IMR-90 (cell line): ENCODE data around the gene TAOK1. TPM values are rescaled to one million over a fixed set of nuclear protein-coding genes. Genes with fewer than 3 reads are reported as not detected.

ENCODE experiments used
- ATAC-seq: fragments of 200-7000 bp; cut with Tn5 transposase; 2 replicates; pipeline ENCODE4 v1.9.1; 2020; ENCODE audit warnings: low read depth, mild to moderate bottlenecking, moderate library complexity
- BruUV-seq: library from RNA; stranded (reverse); fragments of 400-500 nt; replicated peaks from 2 replicates; lab custom pipeline; 2021; lab: Mats Ljungman, UMichigan
- CTCF ChIA-PET: fragments of 300-600 bp; formaldehyde crosslinking; extraction: SDS; loops from one replicate; lab custom pipeline; 2021; ENCODE audit warnings: antibody characterized with exemption; lab: Yijun Ruan, JAX
- POLR2A ChIA-PET: fragments of 300-600 bp; sonication (Branson Sonifier 250); formaldehyde crosslinking; loops from one replicate; lab custom pipeline; 2022; ENCODE audit warnings: antibody characterized with exemption; ENCODE audit not compliant: unreplicated experiment; lab: Charles Lee
- DNase-seq: peaks from one replicate; pipeline ENCODE4 v3.0.0; 2013
- H2AFZ ChIP-seq: replicated peaks from 2 replicates; pipeline ENCODE3; 2013; ENCODE audit warnings: low read length, mild to moderate bottlenecking; ENCODE audit not compliant: poor library complexity
- H2AK5ac ChIP-seq: 2 replicates; pipeline ENCODE4 v1.6.1; 2013; ENCODE audit warnings: low read depth, low read length, inconsistent platforms
- H2AK9ac ChIP-seq: replicated peaks from 2 replicates; pipeline ENCODE3; 2013; ENCODE audit warnings: mild to moderate bottlenecking, low read depth, low read length, moderate library complexity; ENCODE audit not compliant: poor library complexity
- H2BK120ac ChIP-seq: 2 replicates; pipeline ENCODE4 v1.6.1; 2013; ENCODE audit warnings: low read depth, low read length, inconsistent platforms
- H2BK15ac ChIP-seq: 3 replicates; pipeline ENCODE4 v1.6.1; 2013; ENCODE audit warnings: low read depth, low read length, inconsistent platforms
- H2BK20ac ChIP-seq: 2 replicates; pipeline ENCODE4 v1.6.1; 2013; ENCODE audit warnings: low read depth, mild to moderate bottlenecking, inconsistent platforms, low read length, moderate library complexity
- H2BK5ac ChIP-seq: 2 replicates; pipeline ENCODE4 v1.6.1; 2013; ENCODE audit warnings: mild to moderate bottlenecking, low read depth, low read length, inconsistent platforms; ENCODE audit not compliant: poor library complexity, severe bottlenecking
- H3K14ac ChIP-seq: replicated peaks from 2 replicates; pipeline ENCODE4 v1.6.1; 2013; ENCODE audit warnings: low read depth, low read length, inconsistent platforms
- H3K18ac ChIP-seq: 2 replicates; pipeline ENCODE4 v1.6.1; 2013; ENCODE audit warnings: low read depth, low read length, control low read depth
- H3K23ac ChIP-seq: 2 replicates; pipeline ENCODE4 v1.6.1; 2013; ENCODE audit warnings: low read depth, low read length, inconsistent platforms
- H3K27ac ChIP-seq: 2 replicates; pipeline ENCODE4 v1.5.1; 2013; ENCODE audit warnings: mild to moderate bottlenecking, control low read depth, low read length; ENCODE audit not compliant: insufficient read depth
- H3K27me3 ChIP-seq: 2 replicates; pipeline ENCODE4 v1.6.1; 2013; ENCODE audit warnings: low read length; ENCODE audit not compliant: control insufficient read depth, insufficient read depth
- H3K36me3 ChIP-seq: 2 replicates; pipeline ENCODE4 v1.6.1; 2013; ENCODE audit warnings: low read length, mixed read lengths; ENCODE audit not compliant: control insufficient read depth, insufficient read depth
- H3K4ac ChIP-seq: 2 replicates; pipeline ENCODE4 v1.6.1; 2013; ENCODE audit warnings: low read depth, low read length, inconsistent platforms
- H3K4me1 ChIP-seq: 2 replicates; pipeline ENCODE4 v1.6.1; 2013; ENCODE audit warnings: low read length, mixed read lengths; ENCODE audit not compliant: control insufficient read depth, insufficient read depth
- H3K4me2 ChIP-seq: 2 replicates; pipeline ENCODE4 v1.6.1; 2013; ENCODE audit warnings: low read depth, mild to moderate bottlenecking, control low read depth, low read length, moderate library complexity
- H3K4me3 ChIP-seq: 2 replicates; pipeline ENCODE4 v1.5.1; 2013; ENCODE audit warnings: low read depth, mild to moderate bottlenecking, control low read depth, low read length, moderate library complexity; ENCODE audit not compliant: insufficient read depth
- H3K56ac ChIP-seq: 2 replicates; pipeline ENCODE4 v1.6.1; 2013; ENCODE audit warnings: low read length, inconsistent platforms; ENCODE audit not compliant: insufficient read depth; ENCODE audit errors: extremely low read depth
- H3K79me1 ChIP-seq, 2 experiments: 2 replicates each; pipeline ENCODE4 v1.6.1; 2013; ENCODE audit warnings: low read length in 2 of 2, inconsistent platforms in 1 of 2, low read depth in 1 of 2
- H3K9ac ChIP-seq: 2 replicates; pipeline ENCODE4 v1.6.1; 2013; ENCODE audit warnings: low read depth, low read length, control low read depth
- H3K9me1 ChIP-seq: 2 replicates; pipeline ENCODE4 v1.6.1; 2013; ENCODE audit warnings: low read length, inconsistent platforms; ENCODE audit not compliant: insufficient read depth
- H3K9me3 ChIP-seq: 2 replicates; pipeline ENCODE4 v1.6.1; 2013; ENCODE audit warnings: low read length; ENCODE audit not compliant: control insufficient read depth, insufficient read depth
- H4K20me1 ChIP-seq: 2 replicates; pipeline ENCODE4 v1.6.1; 2013; ENCODE audit warnings: low read length, inconsistent platforms; ENCODE audit not compliant: insufficient read depth
- H4K5ac ChIP-seq: 2 replicates; pipeline ENCODE4 v1.6.1; 2013; ENCODE audit warnings: mild to moderate bottlenecking, low read depth, low read length, control low read depth
- H4K8ac ChIP-seq, 2 experiments: 2 replicates each; pipeline ENCODE4 v1.6.1; 2013; ENCODE audit warnings: low read depth in 2 of 2, low read length in 2 of 2, control low read depth in 1 of 2, inconsistent platforms in 1 of 2
- H4K91ac ChIP-seq: 2 replicates; pipeline ENCODE4 v1.6.1; 2013; ENCODE audit warnings: low read depth, low read length, inconsistent platforms; ENCODE audit not compliant: insufficient read depth
- BHLHE40 ChIP-seq: fragments of 150-350 bp; IDR thresholded peaks from 2 replicates; pipeline ENCODE4 v1.6.1; 2016; ENCODE audit warnings: mild to moderate bottlenecking, low read depth, low read length
- MXI1 ChIP-seq: IDR thresholded peaks from 2 replicates; pipeline ENCODE4 v1.6.1; 2012; ENCODE audit warnings: low read depth, mild to moderate bottlenecking, low read length, moderate library complexity, borderline replicate concordance
- NFE2L2 ChIP-seq: fragments of 150-350 bp; IDR thresholded peaks from 2 replicates; pipeline ENCODE4 v1.6.1; 2016; ENCODE audit warnings: low read depth, mild to moderate bottlenecking, low read length
- POLR2A ChIP-seq: IDR thresholded peaks from 2 replicates; pipeline ENCODE4 v1.6.1; 2012; ENCODE audit warnings: mild to moderate bottlenecking, low read depth, low read length
- RCOR1 ChIP-seq: IDR thresholded peaks from 2 replicates; pipeline ENCODE4 v1.6.1; 2012; ENCODE audit warnings: mild to moderate bottlenecking, low read length, improper control_type of control experiment; ENCODE audit not compliant: insufficient replicate concordance
- RFX5 ChIP-seq: IDR thresholded peaks from 2 replicates; pipeline ENCODE4 v1.8.0; 2012; ENCODE audit warnings: low read depth, mild to moderate bottlenecking, low read length, moderate library complexity
- WGBS, 2 experiments: methylation state at CpG; one replicate each; pipeline versions ENCODE4 v1.1.5 to v1.1.7; 2013; ENCODE audit warnings: missing lambda C conversion rate in 2 of 2; ENCODE audit not compliant: insufficient read length in 1 of 2; ENCODE audit errors: extremely low coverage in 2 of 2; 5-methylcytosine and 5-hydroxymethylcytosine counted together
- dilution Hi-C: fragments of 300-500 bp; cut with HindIII; formaldehyde crosslinking; loops from one replicate; pipeline ENCODE4 v1.14.3; 2018; ENCODE audit warnings: low sequenced_read_pairs; ENCODE audit not compliant: unreplicated experiment
- in situ Hi-C: fragments of 300-500 bp; cut with MboI; formaldehyde crosslinking; loops from 3 replicates; pipeline ENCODE4 v1.14.3; 2019; ENCODE audit warnings: low sequenced_read_pairs, inconsistent platforms, mixed read lengths
- intact Hi-C: fragments of 100-400 bp; cut with micrococcal nuclease; formaldehyde crosslinking; loops from 2 replicates; pipeline ENCODE4 v1.10.0; 2022
- polyA plus RNA-seq, 3 experiments: library from polyadenylated mRNA; depleted of rRNA; stranded (reverse); fragments of >200 nt; gene quantifications; 2 replicates each; pipeline ENCODE4 v1.2.3, GENCODE V29; 2012; ENCODE audit warnings: low replicate concordance in 1 of 3
- total RNA-seq: library from RNA; depleted of rRNA; stranded (reverse); fragments of >200 nt; gene quantifications from 2 replicates; pipeline ENCODE4 v1.2.3, GENCODE V29; 2012
- TF ChIP-seq, protein P1 (sequence below): conservative IDR thresholded peaks from 2 replicates; pipeline ENCODE4 v1.5.1; 2012; ENCODE audit warnings: mild to moderate bottlenecking, low read depth, low read length, improper control_type of control experiment
- TF ChIP-seq, protein P2 (sequence below): fragments of 150-350 bp; IDR thresholded peaks from 2 replicates; pipeline ENCODE4 v1.6.1; 2016; ENCODE audit warnings: low read depth, mild to moderate bottlenecking, low read length, moderate library complexity, borderline replicate concordance

The TAOK1 gene
- total and polyA plus RNA-seq, 2 of the 4 experiments (the other 2 are of a cell fraction) = 9.8 to 91.8 TPM

DNA sequence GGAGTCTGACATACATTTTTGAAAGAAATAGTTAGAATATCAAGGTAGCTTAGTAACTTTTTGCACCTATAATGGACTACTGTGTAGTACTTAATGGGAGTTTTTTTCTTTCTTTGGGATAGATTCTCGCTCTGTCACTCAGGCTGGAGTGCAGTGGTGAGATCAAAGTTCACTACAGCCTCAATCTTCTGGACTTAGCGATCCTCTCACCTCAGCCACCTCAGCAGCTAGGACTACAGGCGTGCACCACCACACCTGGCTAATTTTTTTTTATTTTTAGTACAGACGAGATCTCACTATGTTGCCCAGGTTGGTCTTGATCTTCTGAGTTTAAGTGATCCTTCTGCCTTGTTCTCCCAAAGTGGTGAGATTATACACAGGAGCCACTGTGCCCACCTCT is 9.5 kb downstream of the TAOK1 start:
- no peak overlapping the region for H2BK15ac ChIP-seq
- H2BK5ac ChIP-seq = no peak overlapping the region
- H2BK20ac ChIP-seq = no peak overlapping the region
- in situ Hi-C loops = no loop called here
- H3K9ac ChIP-seq = no peak overlapping the region
- peaks cover 13% of the 10 kb centered on the region for H3K36me3 ChIP-seq
- H3K4ac ChIP-seq = no peak overlapping the region
- peaks cover 8% of the 10 kb centered on the region; the same call in 1 of the 2 replicates for H3K9me1 ChIP-seq
- H4K5ac ChIP-seq = no peak overlapping the region
- POLR2A ChIA-PET = no interaction called here
- dilution Hi-C loops = no loop called here
- no peak overlapping the region for H3K23ac ChIP-seq
- H3K14ac ChIP-seq = no peak overlapping the region
- ATAC-seq (no peak), DNase-seq (no peak)
- BruUV-seq = no TSS peak
- H3K27ac ChIP-seq = no peak overlapping the region
- H3K27me3 ChIP-seq = no peaks in the 10 kb centered on the region
- no CpG with 5 or more reads among the region's 4 CpGs for WGBS, 2 experiments
- no peak overlapping the region for H2BK120ac ChIP-seq
- no peak overlapping the region for H3K18ac ChIP-seq
- H3K4me3 ChIP-seq = no peak overlapping the region
- H4K20me1 ChIP-seq = peaks cover 95% of the 10 kb centered on the region
- H2AFZ ChIP-seq = no peak overlapping the region
- intact Hi-C loops = no loop called here
- no peak overlapping the region for H2AK5ac ChIP-seq
- H3K4me2 ChIP-seq = no peak overlapping the region
- 0 out of 2 replicates have a peak, but pooled peaks cover 3% of the 10 kb centered on the region for H3K4me1 ChIP-seq
- no peak overlapping the region for H4K91ac ChIP-seq
- no peak overlapping the region for H2AK9ac ChIP-seq
- no peak overlapping the region for H4K8ac ChIP-seq
- no peak overlapping the region for H3K56ac ChIP-seq
- H3K9me3 ChIP-seq = no peaks in the 10 kb centered on the region
- CTCF ChIA-PET = no interaction called here
- TF ChIP-seq MXI1 (no peak), NFE2L2 (no peak), POLR2A (no peak), RFX5 (no peak), RCOR1 (no peak), BHLHE40 (no peak)
- TF ChIP-seq, protein P1, sequence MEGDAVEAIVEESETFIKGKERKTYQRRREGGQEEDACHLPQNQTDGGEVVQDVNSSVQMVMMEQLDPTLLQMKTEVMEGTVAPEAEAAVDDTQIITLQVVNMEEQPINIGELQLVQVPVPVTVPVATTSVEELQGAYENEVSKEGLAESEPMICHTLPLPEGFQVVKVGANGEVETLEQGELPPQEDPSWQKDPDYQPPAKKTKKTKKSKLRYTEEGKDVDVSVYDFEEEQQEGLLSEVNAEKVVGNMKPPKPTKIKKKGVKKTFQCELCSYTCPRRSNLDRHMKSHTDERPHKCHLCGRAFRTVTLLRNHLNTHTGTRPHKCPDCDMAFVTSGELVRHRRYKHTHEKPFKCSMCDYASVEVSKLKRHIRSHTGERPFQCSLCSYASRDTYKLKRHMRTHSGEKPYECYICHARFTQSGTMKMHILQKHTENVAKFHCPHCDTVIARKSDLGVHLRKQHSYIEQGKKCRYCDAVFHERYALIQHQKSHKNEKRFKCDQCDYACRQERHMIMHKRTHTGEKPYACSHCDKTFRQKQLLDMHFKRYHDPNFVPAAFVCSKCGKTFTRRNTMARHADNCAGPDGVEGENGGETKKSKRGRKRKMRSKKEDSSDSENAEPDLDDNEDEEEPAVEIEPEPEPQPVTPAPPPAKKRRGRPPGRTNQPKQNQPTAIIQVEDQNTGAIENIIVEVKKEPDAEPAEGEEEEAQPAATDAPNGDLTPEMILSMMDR = no peak
- TF ChIP-seq, protein P2, sequence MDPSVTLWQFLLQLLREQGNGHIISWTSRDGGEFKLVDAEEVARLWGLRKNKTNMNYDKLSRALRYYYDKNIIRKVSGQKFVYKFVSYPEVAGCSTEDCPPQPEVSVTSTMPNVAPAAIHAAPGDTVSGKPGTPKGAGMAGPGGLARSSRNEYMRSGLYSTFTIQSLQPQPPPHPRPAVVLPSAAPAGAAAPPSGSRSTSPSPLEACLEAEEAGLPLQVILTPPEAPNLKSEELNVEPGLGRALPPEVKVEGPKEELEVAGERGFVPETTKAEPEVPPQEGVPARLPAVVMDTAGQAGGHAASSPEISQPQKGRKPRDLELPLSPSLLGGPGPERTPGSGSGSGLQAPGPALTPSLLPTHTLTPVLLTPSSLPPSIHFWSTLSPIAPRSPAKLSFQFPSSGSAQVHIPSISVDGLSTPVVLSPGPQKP = no peak
- H3K79me1 ChIP-seq = peaks cover 16 to 60% of the 10 kb centered on the region in 2 experiments
